Measurements from ENCODE around the gene MYO15A.

MYO15A gene

DNA sequence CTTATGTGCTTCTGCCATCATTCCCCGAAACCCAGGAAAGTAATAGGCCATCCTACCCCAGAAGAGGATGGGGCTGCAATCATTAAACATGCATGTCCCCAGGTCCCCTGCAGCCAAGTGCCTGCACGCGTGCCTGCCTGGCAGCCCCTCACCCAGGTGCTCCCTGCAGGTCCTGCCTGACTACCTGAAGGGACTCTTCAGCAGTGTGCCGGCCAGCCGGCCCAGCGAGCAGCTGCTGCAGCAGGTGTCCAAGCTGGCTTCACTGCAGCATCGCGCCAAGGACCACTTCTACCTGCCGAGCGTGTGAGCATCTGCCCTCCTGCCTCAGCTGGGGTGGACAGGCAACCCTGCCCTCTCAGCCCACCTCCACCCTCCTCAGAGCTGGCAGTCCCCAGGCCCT, 58.9 kb downstream of the MYO15A start:
- TF ChIP-seq GATA3 (IDR thresholded peaks at IDR 0.05; ENCODE audit: low read depth, low read length) (no peak), GATA2 (IDR thresholded peaks at IDR 0.05; ENCODE audit: low read depth, low read length) (no peak)

DNA sequence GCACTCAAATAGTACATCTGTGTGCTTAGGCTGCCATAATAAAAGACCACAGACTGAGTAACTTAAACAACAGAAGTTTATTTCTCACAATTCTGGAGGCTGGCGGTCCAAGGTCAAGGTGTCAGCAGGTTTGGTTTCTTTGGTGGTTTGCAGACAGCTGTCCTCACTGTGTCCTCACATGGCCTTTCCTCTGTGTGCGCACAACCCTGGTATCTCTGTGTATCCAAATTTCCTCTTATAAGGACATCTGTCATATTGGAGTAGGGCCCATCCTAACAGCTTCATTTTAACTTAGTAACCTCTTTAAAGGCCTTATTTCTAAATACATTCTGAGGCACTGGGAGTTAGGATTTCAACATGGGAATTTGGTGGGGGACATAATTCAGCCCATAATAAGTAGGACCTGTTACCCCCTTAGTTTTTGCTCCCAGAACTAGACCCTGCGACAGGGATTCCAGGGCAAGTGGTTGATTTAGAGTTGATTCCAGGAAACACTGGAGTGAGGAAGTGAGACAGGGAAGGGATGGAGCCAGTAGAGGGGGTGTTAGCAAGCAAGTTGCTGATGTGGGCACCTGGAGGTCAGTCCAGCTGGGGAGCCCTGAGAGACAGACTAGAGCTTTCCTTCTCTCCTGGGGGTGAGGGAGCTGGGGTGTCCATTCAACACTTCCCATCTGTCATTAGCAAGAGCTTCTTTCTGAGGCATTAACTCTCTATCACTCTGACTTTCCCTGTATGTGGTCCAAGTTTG, 64.1 kb downstream of the MYO15A start:
- TF ChIP-seq GATA2 (IDR thresholded peaks at IDR 0.05; ENCODE audit: low read depth, low read length): no peak
- no peak for TF ChIP-seq GATA3 (IDR thresholded peaks at IDR 0.05; ENCODE audit: low read depth, low read length)

DNA sequence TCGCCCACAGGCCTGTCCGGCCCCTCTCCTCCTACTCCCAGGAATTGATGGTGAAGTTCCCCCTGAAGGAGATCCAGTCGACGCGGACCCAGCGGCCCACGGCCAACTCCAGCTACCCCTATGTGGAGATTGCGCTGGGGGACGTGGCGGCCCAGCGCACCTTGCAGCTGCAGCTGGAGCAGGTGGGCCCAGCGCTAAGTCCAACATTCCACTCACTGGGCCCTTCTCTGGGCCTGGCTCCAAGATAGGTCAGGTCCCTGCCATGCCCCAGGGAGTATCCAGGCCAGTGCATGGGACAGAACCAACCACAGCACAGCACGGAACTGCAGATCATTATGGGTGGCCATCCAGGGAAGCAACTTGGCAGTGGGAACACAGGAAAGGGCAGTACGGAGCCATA, 65.2 kb downstream of the MYO15A start:
- TF ChIP-seq GATA3 (IDR thresholded peaks at IDR 0.05; ENCODE audit: low read depth, low read length) (no peak), GATA2 (IDR thresholded peaks at IDR 0.05; ENCODE audit: low read depth, low read length) (no peak)

DNA sequence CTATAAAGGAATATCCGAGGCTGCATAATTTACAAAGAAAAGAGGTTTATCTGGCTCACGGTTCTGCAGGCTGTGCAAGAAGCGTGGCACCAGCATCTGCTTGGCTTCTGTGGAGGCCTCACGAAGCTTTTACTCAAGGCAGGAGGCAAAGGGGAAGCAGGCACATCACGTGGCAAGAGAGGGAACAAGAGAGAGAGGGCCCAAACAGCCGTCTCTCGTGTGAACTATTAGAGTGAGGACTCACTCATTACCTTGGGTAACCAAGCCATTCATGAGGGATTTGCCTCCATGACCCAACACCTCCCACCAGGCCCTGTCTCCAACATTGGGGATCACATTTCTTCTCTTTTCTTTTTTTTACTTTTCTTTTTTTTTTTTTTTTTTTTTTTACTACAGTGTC, 67.6 kb downstream of the MYO15A start:
- TF ChIP-seq GATA3 (IDR thresholded peaks at IDR 0.05; ENCODE audit: low read depth, low read length) (no peak), GATA2 (IDR thresholded peaks at IDR 0.05; ENCODE audit: low read depth, low read length) (no peak)

DNA sequence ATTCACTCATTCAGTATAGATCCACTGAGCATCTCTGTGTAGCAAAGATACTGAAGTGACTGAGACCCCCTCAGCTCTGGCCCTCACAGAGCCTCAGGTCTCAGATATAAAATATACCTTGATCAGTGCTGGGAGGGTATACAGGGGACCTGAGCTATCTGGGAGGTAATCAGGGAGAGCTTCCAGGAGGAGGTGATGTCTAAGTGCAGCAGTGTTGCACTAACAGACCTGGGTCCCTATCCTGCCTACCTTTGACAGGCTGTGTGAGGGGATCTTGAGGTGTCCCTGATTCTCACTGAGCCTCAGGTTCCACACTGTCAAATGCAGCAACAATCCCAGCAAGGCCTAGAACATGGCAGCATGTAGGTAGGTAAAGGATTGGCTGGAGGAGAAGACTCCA, 68.6 kb downstream of the MYO15A start:
- TF ChIP-seq GATA2 (IDR thresholded peaks at IDR 0.05; ENCODE audit: low read depth, low read length) (no peak), GATA3 (IDR thresholded peaks at IDR 0.05; ENCODE audit: low read depth, low read length) (no peak)

DNA sequence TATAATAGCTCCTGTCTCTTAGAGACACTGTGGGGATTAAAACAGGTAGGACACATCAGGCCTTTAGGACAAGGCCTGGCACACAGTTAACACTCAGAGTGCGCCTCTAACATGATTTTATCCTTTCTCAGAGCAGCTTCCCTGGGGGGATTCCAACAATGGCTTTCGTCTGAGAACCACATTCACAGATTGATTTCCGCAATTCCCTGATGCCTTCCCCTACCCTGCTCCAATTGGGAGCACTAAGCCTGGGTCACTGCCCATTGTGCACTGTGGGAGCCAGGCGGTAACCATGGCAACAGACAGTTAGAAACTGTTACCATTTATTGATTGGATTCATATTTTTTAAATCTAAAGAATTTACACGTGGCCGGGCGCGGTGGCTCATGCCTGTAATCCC, 69.2 kb downstream of the MYO15A start:
- no peak for TF ChIP-seq GATA2 (IDR thresholded peaks at IDR 0.05; ENCODE audit: low read depth, low read length)
- no peak for TF ChIP-seq GATA3 (IDR thresholded peaks at IDR 0.05; ENCODE audit: low read depth, low read length)

DNA sequence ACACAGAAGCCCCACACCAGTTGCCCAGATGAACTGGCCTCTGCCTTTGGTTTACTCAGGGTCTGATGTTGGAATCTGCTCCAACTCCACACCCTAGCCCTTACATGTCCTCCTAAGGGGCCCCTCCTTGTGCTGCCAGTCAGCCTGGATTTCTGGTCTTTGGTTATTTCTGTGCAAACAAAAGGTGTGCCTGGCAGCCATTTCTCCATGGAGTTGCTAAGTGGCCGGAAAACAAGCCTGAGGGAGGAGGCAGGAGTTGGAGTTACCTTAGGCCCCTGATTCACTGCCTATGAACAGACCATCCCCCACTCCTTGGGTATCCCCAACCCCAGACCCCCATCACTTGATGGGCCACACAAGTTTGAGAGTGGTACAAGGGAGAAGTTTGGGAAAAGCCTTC, 70.6 kb downstream of the MYO15A start:
- TF ChIP-seq GATA3 (IDR thresholded peaks at IDR 0.05; ENCODE audit: low read depth, low read length): no peak
- TF ChIP-seq GATA2 (IDR thresholded peaks at IDR 0.05; ENCODE audit: low read depth, low read length): no peak

DNA sequence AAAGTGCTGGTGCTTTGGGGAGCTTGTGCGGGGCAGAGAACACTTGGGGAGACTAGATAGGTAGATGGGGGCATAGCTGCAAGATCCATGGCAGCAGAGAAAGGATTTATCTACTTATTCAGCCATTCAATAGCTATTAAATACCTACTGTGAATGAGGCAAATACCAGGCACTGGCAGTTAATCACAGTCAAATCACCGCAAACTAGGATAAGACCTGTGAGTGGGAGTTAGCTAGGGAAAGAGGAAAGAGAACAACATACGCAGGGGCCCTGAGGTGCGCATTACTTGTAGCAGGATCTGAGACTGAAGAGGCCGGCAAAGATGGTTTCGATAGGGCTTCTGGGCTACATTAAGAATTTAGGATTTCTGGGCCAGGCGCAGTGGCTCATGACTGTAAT, 71.2 kb downstream of the MYO15A start:
- TF ChIP-seq GATA3 (IDR thresholded peaks at IDR 0.05; ENCODE audit: low read depth, low read length): no peak
- TF ChIP-seq GATA2 (IDR thresholded peaks at IDR 0.05; ENCODE audit: low read depth, low read length): no peak

DNA sequence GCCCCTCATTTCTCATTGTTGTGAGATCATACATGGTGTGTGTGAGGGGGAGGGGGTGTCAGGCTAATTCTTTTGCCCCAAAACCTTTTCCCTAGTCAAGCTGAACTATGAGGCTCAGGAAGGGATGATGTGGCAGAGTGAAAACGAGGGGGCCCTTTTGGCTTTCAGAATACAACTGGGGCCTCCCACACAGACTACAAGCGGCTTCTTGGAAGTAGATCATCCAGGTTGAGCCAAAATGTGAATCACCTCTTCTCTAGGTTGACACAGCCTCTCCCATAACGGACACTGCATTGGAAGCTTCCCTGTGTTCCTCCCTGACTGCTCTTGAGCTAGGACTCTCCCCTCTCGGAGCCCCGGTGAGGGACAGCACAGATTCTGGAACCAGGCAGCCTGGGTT, 72.8 kb downstream of the MYO15A start:
- no peak for TF ChIP-seq GATA3 (IDR thresholded peaks at IDR 0.05; ENCODE audit: low read depth, low read length)
- no peak for TF ChIP-seq GATA2 (IDR thresholded peaks at IDR 0.05; ENCODE audit: low read depth, low read length)

DNA sequence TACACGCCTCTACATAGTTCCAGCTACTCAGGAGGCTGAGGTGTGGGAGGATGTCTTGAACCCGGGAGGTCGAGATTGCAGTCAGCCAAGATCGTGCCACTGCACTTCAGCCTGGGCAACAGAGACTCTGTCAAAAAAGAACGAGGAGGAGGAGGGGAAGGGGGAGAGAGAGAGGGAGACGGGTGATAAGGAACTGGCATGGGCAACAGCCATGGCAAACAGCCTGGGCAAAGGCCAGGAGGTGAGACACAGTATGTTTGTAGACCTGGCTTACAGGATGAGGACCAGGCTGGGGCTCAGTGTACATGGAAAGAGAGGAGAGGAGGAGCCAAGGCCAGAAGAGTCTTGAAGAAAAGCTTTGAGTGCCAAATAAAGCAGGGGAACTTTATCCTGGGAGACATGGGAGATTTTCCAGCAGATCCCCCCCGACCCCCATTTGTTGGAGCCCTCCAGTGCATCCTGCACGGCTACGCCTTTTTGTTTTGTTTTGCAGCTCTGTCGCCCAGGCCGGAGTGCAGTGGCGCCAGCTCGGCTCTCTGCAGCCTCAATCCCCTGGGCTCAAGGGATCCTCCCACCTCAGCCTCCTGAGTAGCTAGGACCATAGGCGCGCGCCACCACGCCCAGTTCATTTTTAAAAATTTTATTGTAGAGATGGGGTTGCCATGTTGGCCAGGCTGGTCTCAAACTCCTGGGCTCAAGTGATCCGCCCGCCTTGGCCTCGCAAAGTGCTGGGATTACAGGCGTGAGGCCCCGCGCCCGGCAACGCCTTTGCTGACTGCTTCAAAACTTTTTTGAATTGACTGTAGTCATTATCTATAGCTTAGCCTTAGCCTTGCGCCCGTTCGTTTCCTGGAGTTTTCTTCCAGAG, 73.8 kb downstream of the MYO15A start:
- TF ChIP-seq GATA3 (IDR thresholded peaks at IDR 0.05; ENCODE audit: low read depth, low read length): no peak
- TF ChIP-seq GATA2 (IDR thresholded peaks at IDR 0.05; ENCODE audit: low read depth, low read length): no peak

DNA sequence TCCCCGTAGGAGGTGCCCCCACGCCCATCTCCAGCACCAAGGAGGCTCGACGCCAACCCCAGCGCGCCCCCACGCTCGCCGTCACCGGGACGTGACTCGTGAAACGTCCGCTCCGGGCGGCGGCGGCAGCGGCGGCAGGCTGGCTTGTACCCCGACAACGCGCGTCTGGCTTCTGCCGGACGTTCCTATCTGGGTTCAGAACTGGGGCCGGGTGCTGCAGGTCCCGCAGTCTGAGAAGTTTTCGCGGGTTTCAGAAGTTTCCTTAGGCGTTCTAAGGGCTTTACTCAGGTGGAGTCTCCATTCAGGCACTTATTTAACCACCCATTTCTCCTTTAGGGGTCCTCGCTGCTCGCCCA, 74.4 kb downstream of the MYO15A start:
- TF ChIP-seq GATA3 (IDR thresholded peaks at IDR 0.05; ENCODE audit: low read depth, low read length) (no peak), GATA2 (IDR thresholded peaks at IDR 0.05; ENCODE audit: low read depth, low read length) (no peak; the same call in 1 of the 2 replicates)

DNA sequence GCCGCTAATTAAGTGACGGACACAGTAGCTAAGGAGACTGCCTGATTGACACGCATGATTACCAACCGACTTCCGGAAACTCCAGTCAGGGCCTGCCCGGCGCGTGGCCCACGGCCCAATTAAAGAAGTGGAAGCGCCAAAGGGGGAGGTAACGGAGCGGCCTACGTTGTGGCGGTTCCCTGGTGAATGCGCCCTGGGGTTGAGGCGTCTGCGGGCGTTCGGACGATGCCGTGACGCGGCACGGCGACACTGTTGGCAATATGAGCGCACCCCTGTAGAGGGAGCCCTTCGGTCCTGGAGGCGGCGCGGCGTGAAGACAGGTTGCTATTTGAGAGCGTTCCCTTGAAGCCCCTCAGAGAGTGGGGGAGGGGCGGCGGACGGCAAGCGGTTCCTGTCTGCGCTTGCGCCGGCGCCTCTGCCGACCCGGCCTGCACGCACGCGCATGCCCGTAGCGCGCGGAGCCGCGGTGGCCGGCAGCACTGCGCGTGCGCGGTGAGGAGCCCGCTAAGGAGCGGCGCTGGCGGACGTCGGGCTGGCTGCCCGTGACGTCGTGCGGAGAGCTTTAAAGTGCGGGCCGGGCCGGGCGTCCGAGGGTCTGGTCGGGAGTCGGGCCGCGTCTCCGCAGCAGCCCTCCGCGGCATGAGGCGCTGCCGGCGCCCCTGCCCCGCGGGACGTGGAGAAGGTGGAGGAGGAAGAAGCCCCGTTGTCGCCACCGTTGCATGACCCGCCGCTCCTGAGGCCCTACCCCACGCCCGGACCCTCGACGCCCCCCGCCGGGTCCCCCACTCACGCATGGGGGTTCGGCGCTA, 75.0 kb downstream of the MYO15A start, which contains the start of gene ALKBH5:
TSS of gene ALKBH5 (plus strand) at position 495 of the 809 bp plus-strand sequence. CDS start 416 bp downstream, outside the sequence.
- no peak for TF ChIP-seq GATA3 (IDR thresholded peaks at IDR 0.05; ENCODE audit: low read depth, low read length)
- TF ChIP-seq GATA2 (IDR thresholded peaks at IDR 0.05; ENCODE audit: low read depth, low read length): no peak; the same call in 1 of the 2 replicates

DNA sequence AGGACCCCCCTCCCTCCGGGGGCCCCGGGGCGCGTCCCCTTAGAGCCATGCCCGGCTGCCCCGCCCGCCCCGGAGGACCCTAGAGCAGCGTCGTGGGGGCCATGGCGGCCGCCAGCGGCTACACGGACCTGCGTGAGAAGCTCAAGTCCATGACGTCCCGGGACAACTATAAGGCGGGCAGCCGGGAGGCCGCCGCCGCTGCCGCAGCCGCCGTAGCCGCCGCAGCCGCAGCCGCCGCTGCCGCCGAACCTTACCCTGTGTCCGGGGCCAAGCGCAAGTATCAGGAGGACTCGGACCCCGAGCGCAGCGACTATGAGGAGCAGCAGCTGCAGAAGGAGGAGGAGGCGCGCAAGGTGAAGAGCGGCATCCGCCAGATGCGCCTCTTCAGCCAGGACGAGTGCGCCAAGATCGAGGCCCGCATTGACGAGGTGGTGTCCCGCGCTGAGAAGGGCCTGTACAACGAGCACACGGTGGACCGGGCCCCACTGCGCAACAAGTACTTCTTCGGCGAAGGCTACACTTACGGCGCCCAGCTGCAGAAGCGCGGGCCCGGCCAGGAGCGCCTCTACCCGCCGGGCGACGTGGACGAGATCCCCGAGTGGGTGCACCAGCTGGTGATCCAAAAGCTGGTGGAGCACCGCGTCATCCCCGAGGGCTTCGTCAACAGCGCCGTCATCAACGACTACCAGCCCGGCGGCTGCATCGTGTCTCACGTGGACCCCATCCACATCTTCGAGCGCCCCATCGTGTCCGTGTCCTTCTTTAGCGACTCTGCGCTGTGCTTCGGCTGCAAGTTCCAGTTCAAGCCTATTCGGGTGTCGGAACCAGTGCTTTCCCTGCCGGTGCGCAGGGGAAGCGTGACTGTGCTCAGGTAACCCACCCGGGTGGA, 75.8 kb downstream of the MYO15A start:
- no peak for TF ChIP-seq GATA3 (IDR thresholded peaks at IDR 0.05; ENCODE audit: low read depth, low read length)
- no peak for TF ChIP-seq GATA2 (IDR thresholded peaks at IDR 0.05; ENCODE audit: low read depth, low read length)

Data from SH-SY5Y (cell line).